NCI-H2081 treated with DMSO at 0.1 percent for 48 hours (cell line): Measurements from ENCODE around the gene SLC22A7.

Experiments
- DNase-seq: peaks from one replicate; lab custom pipeline; 2025; lab: John Stamatoyannopoulos, UW

SLC22A7 gene

GRCh38 chr6:43297644-43298564, at the start of gene SLC22A7:
TSS of gene SLC22A7 (plus strand) at chr6:43298260. CDS start at chr6:43298359, 99 bp downstream.
- no peak for DNase-seq

- DNase-seq: no peak
Measured at GRCh38 chr6:43248791-43249190, 49.3 kb upstream of the SLC22A7 start.

GRCh38 chr6:43250992-43251373, 47.1 kb upstream of the SLC22A7 start:
- DNase-seq: no peak

- no peak for DNase-seq
Measured at GRCh38 chr6:43253401-43253800, 44.7 kb upstream of the SLC22A7 start.

GRCh38 chr6:43254138-43254817, 43.8 kb upstream of the SLC22A7 start:
- no peak for DNase-seq

GRCh38 chr6:43254846-43255245, 43.2 kb upstream of the SLC22A7 start:
- no peak for DNase-seq

GRCh38 chr6:43255408-43256054, 42.5 kb upstream of the SLC22A7 start:
- no peak for DNase-seq

GRCh38 chr6:43256670-43257366, 41.2 kb upstream of the SLC22A7 start:
- no peak for DNase-seq

GRCh38 chr6:43257367-43258145, 40.5 kb upstream of the SLC22A7 start:
- no peak for DNase-seq

- no peak for DNase-seq
Measured at GRCh38 chr6:43258180-43258579, 39.9 kb upstream of the SLC22A7 start.

GRCh38 chr6:43258807-43259686, 39.0 kb upstream of the SLC22A7 start:
- no peak for DNase-seq

GRCh38 chr6:43260791-43261190, 37.3 kb upstream of the SLC22A7 start:
- no peak for DNase-seq

- DNase-seq: no peak
Measured at GRCh38 chr6:43261198-43261597, 36.9 kb upstream of the SLC22A7 start.

- DNase-seq: no peak
Measured at GRCh38 chr6:43262000-43262779, 35.9 kb upstream of the SLC22A7 start.

GRCh38 chr6:43262780-43263313, 35.2 kb upstream of the SLC22A7 start:
- DNase-seq: no peak

- DNase-seq: no peak
Measured at GRCh38 chr6:43263314-43264178, 34.5 kb upstream of the SLC22A7 start.

- no peak for DNase-seq
Measured at GRCh38 chr6:43264599-43265145, 33.4 kb upstream of the SLC22A7 start.

GRCh38 chr6:43265564-43265963, 32.5 kb upstream of the SLC22A7 start:
- DNase-seq: no peak
